ENCODE results near the gene TMEM190. TPM values are rescaled to one million over a fixed set of nuclear protein-coding genes. Genes with fewer than 3 reads are reported as not detected.
"Not testable (repeated sequence)": the region's sequence is repeated elsewhere in the genome, so short reads cannot be mapped to it uniquely, and the experiment has no call there.

Gene TMEM190
- total RNA-seq, 1 donor from 2014 or later, result not detected

DNA sequence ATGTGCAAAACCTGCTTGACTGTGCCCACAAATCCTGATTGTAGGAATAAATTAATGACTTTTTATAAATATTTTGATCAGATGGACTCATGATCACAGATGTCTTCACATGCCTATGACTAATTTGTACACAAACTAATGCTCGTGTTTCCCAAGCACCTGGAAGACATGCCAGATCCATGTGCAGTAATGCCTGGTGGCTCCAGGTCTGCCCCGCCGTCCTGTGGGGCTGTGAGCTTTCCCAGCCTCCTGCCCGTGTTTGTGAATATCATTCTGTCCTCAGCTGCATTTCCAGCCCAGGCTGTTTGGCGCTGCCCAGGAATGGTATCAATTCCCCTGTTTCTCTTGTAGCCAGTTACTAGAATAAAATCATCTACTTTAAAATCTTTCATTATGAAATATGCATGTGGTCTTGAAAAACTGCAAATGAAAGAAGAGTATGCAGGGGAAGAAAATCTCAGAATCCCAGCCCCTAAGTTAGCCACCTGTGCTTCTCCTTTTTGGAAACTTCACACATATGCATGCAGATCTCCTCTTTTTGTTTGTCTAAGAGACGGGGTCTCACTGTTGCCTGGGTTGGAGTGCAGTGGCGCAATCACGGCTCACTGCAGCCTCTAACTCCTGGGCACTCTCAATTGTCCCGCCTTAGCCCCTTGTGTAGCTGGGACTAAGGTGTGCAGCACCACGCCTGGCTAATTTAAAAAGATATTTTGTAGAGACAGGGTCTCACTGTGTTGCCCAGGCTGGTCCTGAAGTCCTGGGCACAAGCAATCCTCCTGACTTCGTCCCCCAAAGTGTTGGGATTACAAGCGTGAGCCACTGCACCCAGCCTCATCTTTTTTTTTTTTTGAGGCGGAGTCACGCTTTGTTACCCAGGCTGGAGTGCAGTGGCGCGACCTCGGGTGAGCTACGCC, 15.3 kb downstream of the TMEM190 start:
- no peak overlapping the region for H3K4me3 ChIP-seq (ENCODE audit: low read depth, low read length)
- FAIRE-seq (no peak), DNase-seq (ENCODE audit: low read depth) (peak; percentile 69)
- H3K27me3 ChIP-seq (ENCODE audit: control insufficient read depth, insufficient read depth, low read length), result no peaks in the 10 kb centered on the region
- TF ChIP-seq, protein P1, sequence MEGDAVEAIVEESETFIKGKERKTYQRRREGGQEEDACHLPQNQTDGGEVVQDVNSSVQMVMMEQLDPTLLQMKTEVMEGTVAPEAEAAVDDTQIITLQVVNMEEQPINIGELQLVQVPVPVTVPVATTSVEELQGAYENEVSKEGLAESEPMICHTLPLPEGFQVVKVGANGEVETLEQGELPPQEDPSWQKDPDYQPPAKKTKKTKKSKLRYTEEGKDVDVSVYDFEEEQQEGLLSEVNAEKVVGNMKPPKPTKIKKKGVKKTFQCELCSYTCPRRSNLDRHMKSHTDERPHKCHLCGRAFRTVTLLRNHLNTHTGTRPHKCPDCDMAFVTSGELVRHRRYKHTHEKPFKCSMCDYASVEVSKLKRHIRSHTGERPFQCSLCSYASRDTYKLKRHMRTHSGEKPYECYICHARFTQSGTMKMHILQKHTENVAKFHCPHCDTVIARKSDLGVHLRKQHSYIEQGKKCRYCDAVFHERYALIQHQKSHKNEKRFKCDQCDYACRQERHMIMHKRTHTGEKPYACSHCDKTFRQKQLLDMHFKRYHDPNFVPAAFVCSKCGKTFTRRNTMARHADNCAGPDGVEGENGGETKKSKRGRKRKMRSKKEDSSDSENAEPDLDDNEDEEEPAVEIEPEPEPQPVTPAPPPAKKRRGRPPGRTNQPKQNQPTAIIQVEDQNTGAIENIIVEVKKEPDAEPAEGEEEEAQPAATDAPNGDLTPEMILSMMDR (IDR thresholded peaks at IDR 0.05; ENCODE audit: insufficient read depth, low read length, severe bottlenecking), result no peak
- peaks cover 27% of the 10 kb centered on the region for H3K36me3 ChIP-seq (ENCODE audit: control insufficient read depth, insufficient read depth, low read length)

DNA sequence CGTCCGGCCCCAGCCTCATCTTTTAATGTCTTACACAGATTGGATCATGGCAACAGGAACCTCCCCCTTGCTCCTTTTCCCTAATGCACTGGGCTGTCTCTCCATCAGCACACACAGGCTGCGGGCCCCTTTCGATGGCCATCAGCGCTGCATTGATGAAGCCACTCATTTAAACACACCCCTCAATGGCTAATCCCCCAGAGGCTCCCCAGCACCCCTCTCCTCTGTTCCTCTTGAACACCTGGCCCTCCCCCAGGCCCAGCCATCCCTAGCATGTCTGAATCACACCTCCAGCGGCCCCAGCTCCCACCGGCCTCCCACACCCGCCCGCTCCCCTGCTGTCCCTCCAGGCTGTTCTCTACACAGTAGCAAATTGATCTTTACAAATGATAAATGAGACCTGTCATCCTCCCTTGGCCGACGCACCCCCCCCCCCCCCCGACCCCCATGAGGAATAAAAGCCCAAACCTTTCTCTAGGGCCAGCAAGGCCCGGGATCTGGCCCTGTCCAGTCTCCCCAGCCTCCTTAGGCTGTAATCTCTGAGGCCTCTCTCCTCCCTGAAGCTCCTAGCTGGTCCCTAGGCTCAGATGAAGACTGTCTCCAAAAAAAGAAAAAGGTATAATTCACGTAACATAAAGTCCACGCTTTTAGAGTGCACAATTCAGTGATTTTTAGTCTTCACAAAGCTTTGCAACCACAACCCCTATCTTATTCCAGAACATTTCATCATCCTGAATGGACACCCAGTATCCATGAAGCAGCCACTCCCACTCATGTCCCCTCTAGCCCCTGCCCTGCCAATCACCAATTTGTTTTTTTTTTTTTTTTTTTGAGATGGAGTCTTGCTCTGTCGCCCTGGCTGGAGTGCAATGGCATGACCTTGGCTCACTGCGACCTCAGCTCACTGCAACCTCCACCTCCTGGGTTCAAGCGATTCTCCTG, 16.5 kb downstream of the TMEM190 start:
- Histone ChIP-seq H3K4me3 (ENCODE audit: low read depth, low read length) (no peak overlapping the region), H3K36me3 (ENCODE audit: control insufficient read depth, insufficient read depth, low read length) (peaks cover 16% of the 10 kb centered on the region), H3K27me3 (ENCODE audit: control insufficient read depth, insufficient read depth, low read length) (no peaks in the 10 kb centered on the region)
- DNase-seq (ENCODE audit: low read depth) (no peak), FAIRE-seq (no peak)
- TF ChIP-seq, protein P1 (IDR thresholded peaks at IDR 0.05; ENCODE audit: insufficient read depth, low read length, severe bottlenecking), result no peak

DNA sequence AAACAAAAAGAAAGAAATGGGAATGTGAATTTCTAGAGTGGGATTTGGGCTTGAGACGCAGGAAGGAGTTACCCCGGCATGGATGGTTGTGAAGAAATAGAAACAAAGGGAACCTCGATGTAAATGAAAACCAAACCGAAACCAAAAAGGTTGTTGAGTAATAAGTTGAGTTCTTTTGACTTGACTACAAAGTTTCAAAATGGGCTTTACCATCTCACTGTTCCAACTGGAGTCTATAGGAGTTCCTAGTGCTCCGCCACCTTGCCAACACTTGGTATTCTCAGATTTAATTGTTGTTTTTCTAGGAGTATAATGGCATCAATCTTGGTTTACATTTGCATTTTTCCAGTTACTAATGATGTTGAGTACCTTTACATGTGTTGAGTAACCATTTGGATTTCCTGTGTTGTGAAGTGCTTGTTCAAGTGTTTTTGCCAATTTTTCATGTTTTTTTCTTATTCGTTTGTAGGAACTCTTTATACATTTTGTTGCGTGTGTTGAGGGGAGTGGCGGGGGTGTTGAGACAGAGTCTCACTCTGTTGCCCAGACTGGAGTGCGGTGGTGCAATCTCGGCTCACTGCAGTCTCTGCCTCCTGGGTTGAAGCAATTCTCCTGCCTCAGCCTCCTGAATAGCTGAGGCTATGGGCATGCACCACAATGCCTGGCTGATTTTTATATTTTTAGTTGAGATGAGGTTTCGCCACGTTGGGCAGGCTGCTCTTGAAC, 21.7 kb downstream of the TMEM190 start:
- DNase-seq (ENCODE audit: low read depth) (no peak), FAIRE-seq (no peak)
- H3K4me3 ChIP-seq (ENCODE audit: low read depth, low read length), result no peak overlapping the region
- peaks cover 13% of the 10 kb centered on the region for H3K36me3 ChIP-seq (ENCODE audit: control insufficient read depth, insufficient read depth, low read length)
- H3K27me3 ChIP-seq (ENCODE audit: control insufficient read depth, insufficient read depth, low read length), result no peaks in the 10 kb centered on the region
- TF ChIP-seq, protein P1 (IDR thresholded peaks at IDR 0.05; ENCODE audit: insufficient read depth, low read length, severe bottlenecking), result no peak

DNA sequence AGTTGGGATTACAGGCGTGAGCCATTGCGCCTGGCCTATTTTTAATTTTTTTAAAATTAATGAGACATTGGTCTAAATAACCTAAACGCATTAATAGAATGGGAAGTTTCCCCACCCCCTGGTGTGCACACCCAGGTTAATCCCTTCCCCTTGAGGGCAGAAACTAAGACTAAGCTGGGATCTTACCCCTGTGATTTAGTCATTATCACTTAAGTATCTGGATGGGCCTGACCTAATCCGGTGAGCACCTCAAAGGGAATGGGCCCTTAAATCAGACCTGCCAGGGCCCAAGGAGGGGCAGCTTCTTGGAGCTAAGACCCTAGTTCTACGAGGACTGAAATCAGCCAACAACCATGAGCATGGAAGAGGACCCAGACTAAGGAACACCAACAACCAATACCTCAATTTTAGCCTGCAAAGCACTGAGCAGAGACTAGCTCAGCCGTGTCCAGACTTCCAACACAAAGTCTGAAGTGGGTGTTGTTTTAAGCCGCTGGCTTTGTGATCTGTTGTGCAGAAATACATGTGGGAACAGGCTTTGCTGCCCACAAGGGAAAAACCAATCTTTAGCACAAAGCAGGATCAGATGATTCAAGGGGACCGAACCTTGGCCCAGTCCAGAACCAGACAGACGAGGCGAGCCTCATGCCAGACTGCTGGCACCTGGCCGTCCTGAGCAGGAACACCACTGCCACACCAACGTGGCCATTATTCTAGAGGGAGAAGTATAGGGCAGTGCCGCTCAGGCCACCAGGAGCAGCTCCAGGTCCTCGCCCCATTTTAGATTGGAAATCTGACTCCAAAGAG, 23.9 kb downstream of the TMEM190 start:
- TF ChIP-seq, protein P1 (IDR thresholded peaks at IDR 0.05; ENCODE audit: insufficient read depth, low read length, severe bottlenecking), result no peak
- Histone ChIP-seq H3K4me3 (ENCODE audit: low read depth, low read length) (no peak overlapping the region), H3K36me3 (ENCODE audit: control insufficient read depth, insufficient read depth, low read length) (peaks cover 17% of the 10 kb centered on the region), H3K27me3 (ENCODE audit: control insufficient read depth, insufficient read depth, low read length) (no peaks in the 10 kb centered on the region)
- FAIRE-seq (no peak), DNase-seq (ENCODE audit: low read depth) (peak; percentile 56)

DNA sequence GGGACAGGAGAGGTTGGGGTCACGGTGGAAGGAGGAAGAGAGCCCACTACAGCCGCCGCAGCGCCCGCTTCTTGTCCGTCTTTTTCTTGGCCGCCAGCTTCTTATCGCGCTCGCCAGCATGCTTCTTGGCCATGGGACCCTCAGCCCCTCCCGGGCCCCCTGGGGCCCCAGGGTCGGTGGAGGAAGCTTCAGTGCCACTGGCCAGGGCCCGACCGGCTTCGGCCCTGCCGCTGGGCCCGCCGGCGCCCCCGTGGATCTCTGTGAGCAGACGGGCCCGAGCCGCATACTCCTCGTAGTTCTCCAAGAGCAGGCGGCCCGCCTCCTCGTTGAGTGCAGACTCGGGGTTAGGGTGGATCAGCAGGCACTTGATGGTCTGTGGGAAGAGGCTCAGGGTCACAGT, 24.8 kb downstream of the TMEM190 start:
- not testable (repeated sequence) for H3K27me3 ChIP-seq (ENCODE audit: control insufficient read depth, insufficient read depth, low read length); H3K4me3 ChIP-seq (ENCODE audit: low read depth, low read length); DNase-seq (ENCODE audit: low read depth); FAIRE-seq
- peaks cover 20% of the 10 kb centered on the region for H3K36me3 ChIP-seq (ENCODE audit: control insufficient read depth, insufficient read depth, low read length)
